DMS114 treated with DMSO at 0.1 percent for 48 hours (cell line): ENCODE measurements around the gene TCIRG1.

ENCODE experiments used
- DNase-seq: peaks from one replicate; lab custom pipeline; 2025; ENCODE audit not compliant: unreplicated experiment; lab: John Stamatoyannopoulos, UW

The TCIRG1 gene

GRCh38 chr11:68016904-68017817 is 21.7 kb upstream of the TCIRG1 start:
- DNase-seq, result no peak

GRCh38 chr11:68017980-68018729 is 20.7 kb upstream of the TCIRG1 start:
- no peak for DNase-seq

- no peak for DNase-seq
Observed at GRCh38 chr11:68018730-68019190, 20.1 kb upstream of the TCIRG1 start.

GRCh38 chr11:68019486-68019885 is 19.3 kb upstream of the TCIRG1 start:
- no peak for DNase-seq

GRCh38 chr11:68020575-68020974 is 18.2 kb upstream of the TCIRG1 start:
- peak; percentile 86 for DNase-seq

GRCh38 chr11:68021167-68021787 is 17.5 kb upstream of the TCIRG1 start:
- no peak for DNase-seq

GRCh38 chr11:68022531-68022930 is 16.3 kb upstream of the TCIRG1 start:
- DNase-seq, result no peak

- DNase-seq, result no peak
Observed at GRCh38 chr11:68024508-68024907, 14.3 kb upstream of the TCIRG1 start.

GRCh38 chr11:68025047-68025446 is 13.8 kb upstream of the TCIRG1 start:
- no peak for DNase-seq

GRCh38 chr11:68026391-68027105 is 12.3 kb upstream of the TCIRG1 start:
- DNase-seq, result no peak

GRCh38 chr11:68027667-68028066 is 11.2 kb upstream of the TCIRG1 start:
- no peak for DNase-seq

GRCh38 chr11:68028802-68029545 is 9.9 kb upstream of the TCIRG1 start:
- DNase-seq, result no peak

- peak; percentile 100 for DNase-seq
Observed at GRCh38 chr11:68030318-68031143, 8.3 kb upstream of the TCIRG1 start, which contains the start of gene NDUFS8. TSS of gene NDUFS8 (plus strand) at chr11:68030681. CDS start at chr11:68032152, 1,471 bp downstream.

- DNase-seq, result no peak
Observed at GRCh38 chr11:68031144-68031464, 7.7 kb upstream of the TCIRG1 start.

GRCh38 chr11:68032003-68032402 is 6.8 kb upstream of the TCIRG1 start:
- DNase-seq, result no peak

GRCh38 chr11:68032997-68033707 is 5.7 kb upstream of the TCIRG1 start:
- no peak for DNase-seq

GRCh38 chr11:68033708-68034045 is 5.1 kb upstream of the TCIRG1 start:
- DNase-seq, result no peak

- DNase-seq, result no peak
Observed at GRCh38 chr11:68035266-68035876, 3.5 kb upstream of the TCIRG1 start.
